CD14-positive monocyte (primary cell): ENCODE data around the gene TACO1. TPM values are rescaled to one million over a fixed set of nuclear protein-coding genes. Genes with fewer than 3 reads are reported as not detected.
A peak's percentile ranks its signal among the peaks of the same experiment; 100 is the strongest.

Source experiments
- DNase-seq, 3 donors: peaks; one replicate each; pipeline ENCODE4 v3.0.0-alpha.2; 2011 to 2022
- H2AFZ ChIP-seq: 2 replicates; pipeline ENCODE4 v1.6.0; 2012; ENCODE audit warnings: mild to moderate bottlenecking, low read depth, low read length, inconsistent platforms; ENCODE audit not compliant: insufficient read depth, poor library complexity, severe bottlenecking
- H3K27ac ChIP-seq, 2 donors: 1 replicate in 1 of 2; 2 replicates in 1 of 2; pipeline ENCODE4 v1.5.1; 2012 to 2013; ENCODE audit warnings: low read length in 2 of 2, control low read depth in 1 of 2, inconsistent platforms in 1 of 2, low read depth in 1 of 2, mild to moderate bottlenecking in 1 of 2
- H3K27me3 ChIP-seq, 2 donors: one replicate each; pipeline versions ENCODE4 v1.6.0 to v1.6.1; 2011 to 2013; ENCODE audit warnings: low read length in 2 of 2; ENCODE audit not compliant: control insufficient read depth in 2 of 2, insufficient read depth in 2 of 2
- H3K36me3 ChIP-seq, 2 donors: replicated peaks in 1 of 2; 1 replicate in 1 of 2; 2 replicates in 1 of 2; pipeline versions ENCODE4 v1.5.1 to v1.6.1; 2012 to 2013; ENCODE audit warnings: low read length in 2 of 2, control low read depth in 1 of 2, inconsistent platforms in 1 of 2, mild to moderate bottlenecking in 1 of 2; ENCODE audit not compliant: insufficient read depth in 2 of 2, control insufficient read depth in 1 of 2
- H3K4me1 ChIP-seq, 2 donors: 1 replicate in 1 of 2; 2 replicates in 1 of 2; pipeline versions ENCODE4 v1.5.1 to v1.6.1; 2012 to 2013; ENCODE audit warnings: low read length in 2 of 2, control low read depth in 1 of 2, inconsistent platforms in 1 of 2, mild to moderate bottlenecking in 1 of 2, moderate library complexity in 1 of 2; ENCODE audit not compliant: insufficient read depth in 2 of 2, control insufficient read depth in 1 of 2
- H3K4me2 ChIP-seq: replicated peaks from 2 replicates; pipeline ENCODE3; 2012; ENCODE audit warnings: low read length, moderate library complexity, mild to moderate bottlenecking; ENCODE audit not compliant: poor library complexity, severe bottlenecking; ENCODE audit errors: extremely low read depth
- H3K4me3 ChIP-seq, 3 experiments: fragments of 200-600 bp in 1 of 3; sonication (generic) in 1 of 3; replicated peaks in 1 of 3; 1 replicate in 2 of 3; 2 replicates in 1 of 3; pipeline ENCODE4 v1.5.1; 2011 to 2013; ENCODE audit warnings: low read length in 3 of 3, mild to moderate bottlenecking in 3 of 3, control low read depth in 2 of 3, low read depth in 2 of 3, inconsistent platforms in 1 of 3, moderate library complexity in 1 of 3
- H3K79me2 ChIP-seq: 2 replicates; pipeline ENCODE4 v1.6.0; 2012; ENCODE audit warnings: mild to moderate bottlenecking, control low read depth, inconsistent platforms, low read length, moderate library complexity; ENCODE audit not compliant: insufficient read depth
- H3K9ac ChIP-seq: 2 replicates; pipeline ENCODE4 v1.6.0; 2017; ENCODE audit warnings: low read length, mild to moderate bottlenecking; ENCODE audit not compliant: insufficient read depth, poor library complexity, severe bottlenecking
- H3K9me3 ChIP-seq, 2 donors: replicated peaks in 1 of 2; 1 replicate in 1 of 2; 2 replicates in 1 of 2; pipeline versions ENCODE4 v1.5.1 to v1.6.1; 2012 to 2013; ENCODE audit warnings: low read length in 2 of 2, control low read depth in 1 of 2; ENCODE audit not compliant: control insufficient read depth in 1 of 2, insufficient read depth in 1 of 2
- H4K20me1 ChIP-seq: 2 replicates; pipeline ENCODE4 v1.6.0; 2012; ENCODE audit warnings: mild to moderate bottlenecking, low read length, control low read depth, moderate library complexity; ENCODE audit not compliant: insufficient read depth
- H3K27ac Mint-ChIP-seq, 7 donors: one replicate each; pipeline ENCODE4 v1.8.0; 2020; ENCODE audit warnings: mild to moderate bottlenecking in 7 of 7, mixed read lengths in 7 of 7, moderate library complexity in 6 of 7, inconsistent platforms in 2 of 7
- H3K27me3 Mint-ChIP-seq, 3 donors: one replicate each; pipeline ENCODE4 v1.8.0; 2021 to 2022; ENCODE audit warnings: low read depth in 3 of 3, mild to moderate bottlenecking in 3 of 3, mixed read lengths in 3 of 3, moderate library complexity in 3 of 3, inconsistent platforms in 1 of 3
- H3K36me3 Mint-ChIP-seq, 2 donors: one replicate each; pipeline ENCODE4 v1.8.0; 2020; ENCODE audit warnings: mixed read lengths in 2 of 2, inconsistent platforms in 1 of 2, mild to moderate bottlenecking in 1 of 2
- H3K4me1 Mint-ChIP-seq: one replicate; pipeline ENCODE4 v1.8.0; 2020; ENCODE audit warnings: mild to moderate bottlenecking, mixed read lengths
- H3K4me3 Mint-ChIP-seq, 2 donors: one replicate each; pipeline ENCODE4 v1.8.0; 2020; ENCODE audit warnings: mild to moderate bottlenecking in 2 of 2, mixed read lengths in 2 of 2, moderate library complexity in 1 of 2
- H3K9me3 Mint-ChIP-seq, 7 donors: one replicate each; pipeline ENCODE4 v1.8.0; 2020 to 2022; ENCODE audit warnings: mixed read lengths in 7 of 7, mild to moderate bottlenecking in 6 of 7, moderate library complexity in 6 of 7, inconsistent platforms in 2 of 7
- CTCF ChIP-seq: fragments of 200-600 bp; IDR thresholded peaks from one replicate; pipeline ENCODE4 v1.8.0; 2022; ENCODE audit warnings: antibody characterized with exemption, mild to moderate bottlenecking
- WGBS: methylation state at CpG from one replicate; pipeline ENCODE4 v1.1.5; 2013; ENCODE audit warnings: missing lambda C conversion rate; ENCODE audit not compliant: insufficient coverage; 5-methylcytosine and 5-hydroxymethylcytosine counted together
- intact Hi-C, 2 donors: fragments of 100-400 bp; cut with micrococcal nuclease; formaldehyde crosslinking; loops; one replicate each; pipeline versions ENCODE4 v1.15.0 to v1.15.1; 2023
- polyA plus RNA-seq, 3 donors: library from polyadenylated mRNA; depleted of rRNA in 1 of 3; unstranded in 2 of 3; stranded (reverse) in 1 of 3; fragments of 300-500 nt in 2 of 3; fragments of >200 nt in 1 of 3; fragmentation: Illumina TruSeq in 2 of 3; gene quantifications; 1 replicate in 2 of 3; 2 replicates in 1 of 3; pipeline ENCODE4 v1.2.3, GENCODE V29; 2012 to 2021

TACO1 gene
- polyA plus RNA-seq, 3 donors: 4.1 to 12.5 (median 9.5) TPM

- peak; percentile 91 to 93 (median 92) for DNase-seq
- peaks cover 51 to 69% of the 10 kb centered on the region in 2 donors for H3K36me3 Mint-ChIP-seq
- H3K9me3 ChIP-seq: no peaks in the 10 kb centered on the region
- H3K27me3 Mint-ChIP-seq: no peaks in the 10 kb centered on the region
- H3K4me1 ChIP-seq: peaks cover 73 to 74% of the 10 kb centered on the region in 2 donors
- peaks cover 82% of the 10 kb centered on the region for H3K4me1 Mint-ChIP-seq
- H3K27me3 ChIP-seq: no peaks in the 10 kb centered on the region
- H3K27ac ChIP-seq: peak overlapping the region; percentile 78 to 90
- 0% methylated on average over 1 of the region's 4 CpGs for WGBS
- intact Hi-C loops: no loop called here
- H2AFZ ChIP-seq: no peak overlapping the region
- H4K20me1 ChIP-seq: peaks cover 7% of the 10 kb centered on the region
- peak overlapping the region; percentile 6 to 67 for H3K4me3 Mint-ChIP-seq
- peak overlapping the region in 1 of 3 experiments; percentile 54 for H3K4me3 ChIP-seq
- no peak for TF ChIP-seq CTCF
- H3K79me2 ChIP-seq: peaks cover 54% of the 10 kb centered on the region
- peaks cover 28 to 30% of the 10 kb centered on the region in 2 donors for H3K36me3 ChIP-seq
- peak overlapping the region; percentile 29 for H3K9ac ChIP-seq
- H3K27ac Mint-ChIP-seq: peak overlapping the region; percentile 90 to 96 (median 94)
- H3K4me2 ChIP-seq: peak overlapping the region; percentile 67
- H3K9me3 Mint-ChIP-seq: no peaks in the 10 kb centered on the region
These were observed 41.2 kb downstream of the TACO1 start for GRCh38 chr17:63641692-63642448.

GRCh38 chr17:63644846-63645245 is 44.2 kb downstream of the TACO1 start:
- H3K9me3 ChIP-seq: no peaks in the 10 kb centered on the region
- H3K27ac Mint-ChIP-seq: peak overlapping the region; percentile 91 to 99 (median 95)
- H3K4me2 ChIP-seq: peak overlapping the region; percentile 55
- TF ChIP-seq CTCF: no peak
- peak overlapping the region in 1 of 2 donors; percentile 80 for H3K4me3 Mint-ChIP-seq
- no peak overlapping the region for H2AFZ ChIP-seq
- H3K27me3 Mint-ChIP-seq: peaks cover 0 to 1% (median 0%) of the 10 kb centered on the region in 3 donors
- peak overlapping the region in 1 of 3 experiments; percentile 45 for H3K4me3 ChIP-seq
- peaks cover 5% of the 10 kb centered on the region for H4K20me1 ChIP-seq
- H3K27me3 ChIP-seq: no peaks in the 10 kb centered on the region
- H3K9me3 Mint-ChIP-seq: no peaks in the 10 kb centered on the region
- H3K4me1 ChIP-seq: peaks cover 99 to 100% of the 10 kb centered on the region in 2 donors
- DNase-seq: peak in 1 of 3 donors; percentile 47
- peak overlapping the region; percentile 83 to 92 for H3K27ac ChIP-seq
- intact Hi-C loops: no loop called here
- peaks cover 67% of the 10 kb centered on the region for H3K79me2 ChIP-seq
- H3K36me3 Mint-ChIP-seq: peaks cover 44 to 62% of the 10 kb centered on the region in 2 donors
- peaks cover 98% of the 10 kb centered on the region for H3K4me1 Mint-ChIP-seq
- H3K36me3 ChIP-seq: peaks cover 16 to 22% of the 10 kb centered on the region in 2 donors
- 50% methylated on average over 1 of the region's 7 CpGs for WGBS
- no peak overlapping the region for H3K9ac ChIP-seq
